Adrenal gland (tissue), 5 donors: ENCODE measurements around the gene NHERF1.

Source experiments
- CTCF ChIP-seq, 6 experiments: fragments of 450-650 bp in 4 of 6; fragments of 200-600 bp in 2 of 6; sonication (generic) in 1 of 6; IDR thresholded peaks; 1 replicate in 5 of 6; 2 replicates in 1 of 6; pipeline versions ENCODE4 v1.5.1 to v1.8.0; 2016 to 2021; ENCODE audit warnings: antibody characterized with exemption in 6 of 6, mild to moderate bottlenecking in 2 of 6, moderate library complexity in 1 of 6
- POLR2A ChIP-seq, 2 donors: fragments of 450-650 bp; IDR thresholded peaks; one replicate each; pipeline ENCODE4 v1.6.1; 2017; ENCODE audit warnings: antibody characterized with exemption in 2 of 2, mild to moderate bottlenecking in 2 of 2, moderate library complexity in 1 of 2
- donor health status: DM: no; HTN: no; CAD: no.

- TF ChIP-seq CTCF (IDR thresholded peaks at IDR 0.05) = no peak
- no peak for TF ChIP-seq POLR2A (IDR thresholded peaks at IDR 0.05)
Observed at GRCh38 chr17:74711058-74711824, 37.2 kb upstream of the NHERF1 start.
